WTC11 (cell line): ENCODE data around the gene SLC35G3.
"Not testable (repeated sequence)": the region's sequence is repeated elsewhere in the genome, so short reads cannot be mapped to it uniquely, and the experiment has no call there.

Experiments
- NR3C1 ChIP-seq: sonication (generic); formaldehyde crosslinking; conservative IDR thresholded peaks from 2 replicates; pipeline ENCODE4 v1.8.1; 2023; ENCODE audit warnings: low read depth, mild to moderate bottlenecking, missing genetic modification reagents
- PRRX2 ChIP-seq: fragments of 250-450 bp; sonication (Bioruptor Pico); IDR thresholded peaks from 2 replicates; pipeline ENCODE4 v1.8.0; 2021; ENCODE audit warnings: mild to moderate bottlenecking
- TF ChIP-seq, protein P1 (sequence below): fragments of 200-600 bp; IDR thresholded peaks from 2 replicates; pipeline ENCODE4 v1.8.0; 2022; ENCODE audit warnings: antibody characterized with exemption
- TF ChIP-seq, protein P2 (sequence below): sonication (generic); formaldehyde crosslinking; IDR thresholded peaks from 2 replicates; pipeline ENCODE4 v1.8.0; 2022; ENCODE audit warnings: mild to moderate bottlenecking, missing genetic modification reagents
- TF ChIP-seq, protein P3 (sequence below): sonication (generic); formaldehyde crosslinking; IDR thresholded peaks from 2 replicates; pipeline ENCODE4 v1.8.0; 2022; ENCODE audit warnings: mild to moderate bottlenecking, missing genetic modification reagents
- TF ChIP-seq, protein P4 (sequence below): sonication (generic); formaldehyde crosslinking; IDR thresholded peaks from 2 replicates; pipeline ENCODE4 v1.8.0; 2023; ENCODE audit warnings: missing genetic modification reagents
- TF ChIP-seq, protein P5 (sequence below): sonication (generic); formaldehyde crosslinking; conservative IDR thresholded peaks from 2 replicates; pipeline ENCODE4 v1.8.1; 2022; ENCODE audit warnings: mild to moderate bottlenecking, missing genetic modification reagents
- TF ChIP-seq, protein P6 (sequence below): fragments of 250-450 bp; sonication (Bioruptor Pico); IDR thresholded peaks from 2 replicates; pipeline ENCODE4 v1.9.0; 2021; ENCODE audit warnings: mild to moderate bottlenecking

DNA sequence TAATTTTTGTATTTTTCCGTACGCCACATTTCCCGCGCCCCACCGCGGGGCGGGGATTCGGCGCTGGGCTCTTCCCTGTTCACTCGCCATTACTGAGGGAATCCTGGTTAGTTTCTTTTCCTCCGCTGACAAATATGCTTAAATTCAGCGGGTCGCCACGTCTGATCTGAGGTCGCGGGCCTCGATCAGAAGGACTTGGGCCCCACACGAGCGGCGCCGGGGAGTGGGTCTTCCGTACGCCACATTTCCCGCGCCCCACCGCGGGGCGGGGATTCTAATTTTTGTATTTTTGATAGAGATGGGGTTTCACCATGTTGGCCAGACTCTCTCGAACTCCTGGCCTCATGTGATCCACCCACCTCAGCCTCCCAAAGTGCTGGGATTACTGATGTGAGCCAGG lies 43.1 kb downstream of the SLC35G3 start:
- TF ChIP-seq, protein P1, sequence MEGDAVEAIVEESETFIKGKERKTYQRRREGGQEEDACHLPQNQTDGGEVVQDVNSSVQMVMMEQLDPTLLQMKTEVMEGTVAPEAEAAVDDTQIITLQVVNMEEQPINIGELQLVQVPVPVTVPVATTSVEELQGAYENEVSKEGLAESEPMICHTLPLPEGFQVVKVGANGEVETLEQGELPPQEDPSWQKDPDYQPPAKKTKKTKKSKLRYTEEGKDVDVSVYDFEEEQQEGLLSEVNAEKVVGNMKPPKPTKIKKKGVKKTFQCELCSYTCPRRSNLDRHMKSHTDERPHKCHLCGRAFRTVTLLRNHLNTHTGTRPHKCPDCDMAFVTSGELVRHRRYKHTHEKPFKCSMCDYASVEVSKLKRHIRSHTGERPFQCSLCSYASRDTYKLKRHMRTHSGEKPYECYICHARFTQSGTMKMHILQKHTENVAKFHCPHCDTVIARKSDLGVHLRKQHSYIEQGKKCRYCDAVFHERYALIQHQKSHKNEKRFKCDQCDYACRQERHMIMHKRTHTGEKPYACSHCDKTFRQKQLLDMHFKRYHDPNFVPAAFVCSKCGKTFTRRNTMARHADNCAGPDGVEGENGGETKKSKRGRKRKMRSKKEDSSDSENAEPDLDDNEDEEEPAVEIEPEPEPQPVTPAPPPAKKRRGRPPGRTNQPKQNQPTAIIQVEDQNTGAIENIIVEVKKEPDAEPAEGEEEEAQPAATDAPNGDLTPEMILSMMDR: not testable (repeated sequence)
- not testable (repeated sequence) for TF ChIP-seq NR3C1 (CRISPR knock-in tag); PRRX2
- TF ChIP-seq, protein P2, sequence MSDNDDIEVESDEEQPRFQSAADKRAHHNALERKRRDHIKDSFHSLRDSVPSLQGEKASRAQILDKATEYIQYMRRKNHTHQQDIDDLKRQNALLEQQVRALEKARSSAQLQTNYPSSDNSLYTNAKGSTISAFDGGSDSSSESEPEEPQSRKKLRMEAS (CRISPR knock-in tag): not testable (repeated sequence)
- TF ChIP-seq, protein P3, sequence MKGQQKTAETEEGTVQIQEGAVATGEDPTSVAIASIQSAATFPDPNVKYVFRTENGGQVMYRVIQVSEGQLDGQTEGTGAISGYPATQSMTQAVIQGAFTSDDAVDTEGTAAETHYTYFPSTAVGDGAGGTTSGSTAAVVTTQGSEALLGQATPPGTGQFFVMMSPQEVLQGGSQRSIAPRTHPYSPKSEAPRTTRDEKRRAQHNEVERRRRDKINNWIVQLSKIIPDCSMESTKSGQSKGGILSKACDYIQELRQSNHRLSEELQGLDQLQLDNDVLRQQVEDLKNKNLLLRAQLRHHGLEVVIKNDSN (CRISPR knock-in tag): not testable (repeated sequence)
- TF ChIP-seq, protein P4, sequence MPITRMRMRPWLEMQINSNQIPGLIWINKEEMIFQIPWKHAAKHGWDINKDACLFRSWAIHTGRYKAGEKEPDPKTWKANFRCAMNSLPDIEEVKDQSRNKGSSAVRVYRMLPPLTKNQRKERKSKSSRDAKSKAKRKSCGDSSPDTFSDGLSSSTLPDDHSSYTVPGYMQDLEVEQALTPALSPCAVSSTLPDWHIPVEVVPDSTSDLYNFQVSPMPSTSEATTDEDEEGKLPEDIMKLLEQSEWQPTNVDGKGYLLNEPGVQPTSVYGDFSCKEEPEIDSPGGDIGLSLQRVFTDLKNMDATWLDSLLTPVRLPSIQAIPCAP (CRISPR knock-in tag): not testable (repeated sequence)
- TF ChIP-seq, protein P5, sequence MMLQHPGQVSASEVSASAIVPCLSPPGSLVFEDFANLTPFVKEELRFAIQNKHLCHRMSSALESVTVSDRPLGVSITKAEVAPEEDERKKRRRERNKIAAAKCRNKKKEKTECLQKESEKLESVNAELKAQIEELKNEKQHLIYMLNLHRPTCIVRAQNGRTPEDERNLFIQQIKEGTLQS: not testable (repeated sequence)
- TF ChIP-seq, protein P6, sequence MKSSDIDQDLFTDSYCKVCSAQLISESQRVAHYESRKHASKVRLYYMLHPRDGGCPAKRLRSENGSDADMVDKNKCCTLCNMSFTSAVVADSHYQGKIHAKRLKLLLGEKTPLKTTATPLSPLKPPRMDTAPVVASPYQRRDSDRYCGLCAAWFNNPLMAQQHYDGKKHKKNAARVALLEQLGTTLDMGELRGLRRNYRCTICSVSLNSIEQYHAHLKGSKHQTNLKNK: not testable (repeated sequence)
